Astrocyte (in vitro differentiated cells and primary cell): Measurements from ENCODE around the gene ISCU. TPM values are rescaled to one million over a fixed set of nuclear protein-coding genes. Genes with fewer than 3 reads are reported as not detected.

ENCODE experiments used
- DNase-seq: peaks from one replicate; pipeline ENCODE4 v3.0.0-alpha.2; 2010; ENCODE audit warnings: low read depth
- FAIRE-seq: peaks from 2 replicates; lab custom pipeline; 2011; peaks lifted over from hg19 to GRCh38; lab: Jason Lieb, UNC
- H2AFZ ChIP-seq: 2 replicates; pipeline ENCODE4 v1.6.0; 2012; ENCODE audit warnings: low read depth, low read length, inconsistent platforms
- H3K27ac ChIP-seq: 2 replicates; pipeline ENCODE4 v1.5.1; 2011; ENCODE audit warnings: low read depth, low read length, inconsistent platforms
- H3K27me3 ChIP-seq: 2 replicates; pipeline ENCODE4 v1.6.0; 2011; ENCODE audit warnings: low read length, inconsistent platforms; ENCODE audit not compliant: insufficient read depth
- H3K36me3 ChIP-seq: 2 replicates; pipeline ENCODE4 v1.5.1; 2011; ENCODE audit warnings: low read length, inconsistent platforms; ENCODE audit not compliant: insufficient read depth
- H3K4me1 ChIP-seq: 2 replicates; pipeline ENCODE4 v1.5.1; 2011; ENCODE audit warnings: low read length, inconsistent platforms; ENCODE audit not compliant: insufficient read depth
- H3K4me2 ChIP-seq: 2 replicates; pipeline ENCODE4 v1.6.0; 2012; ENCODE audit warnings: low read length, inconsistent platforms
- H3K4me3 ChIP-seq: 2 replicates; pipeline ENCODE4 v1.5.1; 2011; ENCODE audit warnings: low read depth, mild to moderate bottlenecking, low read length, inconsistent platforms; ENCODE audit not compliant: insufficient read depth
- H3K79me2 ChIP-seq: 2 replicates; pipeline ENCODE4 v1.6.0; 2012; ENCODE audit warnings: mild to moderate bottlenecking, low read length, inconsistent platforms; ENCODE audit not compliant: insufficient read depth
- H3K9ac ChIP-seq: 2 replicates; pipeline ENCODE4 v1.6.0; 2012; ENCODE audit warnings: mild to moderate bottlenecking, low read length, inconsistent platforms
- H3K9me3 ChIP-seq: 2 replicates; pipeline ENCODE4 v1.5.1; 2012; ENCODE audit warnings: low read depth, mild to moderate bottlenecking, low read length, inconsistent platforms; ENCODE audit not compliant: insufficient read depth
- H4K20me1 ChIP-seq: 2 replicates; pipeline ENCODE4 v1.6.0; 2012; ENCODE audit warnings: low read length, inconsistent platforms; ENCODE audit not compliant: insufficient read depth
- H3K27ac Mint-ChIP-seq: one replicate; pipeline ENCODE4 v1.8.0; 2021; ENCODE audit warnings: mild to moderate bottlenecking, mixed read lengths; ENCODE audit not compliant: unreplicated experiment
- H3K27me3 Mint-ChIP-seq: one replicate; pipeline ENCODE4 v1.8.0; 2021; ENCODE audit warnings: low read depth, mixed read lengths; ENCODE audit not compliant: unreplicated experiment
- H3K36me3 Mint-ChIP-seq: one replicate; pipeline ENCODE4 v1.8.0; 2021; ENCODE audit warnings: low read depth, mixed read lengths; ENCODE audit not compliant: unreplicated experiment
- H3K4me1 Mint-ChIP-seq: one replicate; pipeline ENCODE4 v1.8.0; 2021; ENCODE audit warnings: low read depth, mixed read lengths; ENCODE audit not compliant: unreplicated experiment
- H3K4me3 Mint-ChIP-seq: one replicate; pipeline ENCODE4 v1.8.0; 2021; ENCODE audit warnings: mild to moderate bottlenecking, moderate library complexity, mixed read lengths; ENCODE audit not compliant: unreplicated experiment
- H3K9me3 Mint-ChIP-seq: one replicate; pipeline ENCODE4 v1.8.0; 2021; ENCODE audit warnings: mild to moderate bottlenecking, mixed read lengths; ENCODE audit not compliant: unreplicated experiment
- EZH2 ChIP-seq: IDR thresholded peaks from 2 replicates; pipeline ENCODE4 v1.6.1; 2012; ENCODE audit warnings: mild to moderate bottlenecking, low read length, inconsistent platforms; ENCODE audit not compliant: insufficient read depth
- total RNA-seq: library from RNA; stranded (reverse); gene quantifications from 2 replicates; pipeline ENCODE4 v1.2.1, GENCODE V29; 2021
- TF ChIP-seq, protein P1 (sequence below): IDR thresholded peaks from 2 replicates; pipeline ENCODE4 v1.5.1; 2011; ENCODE audit warnings: low read depth, mild to moderate bottlenecking, inconsistent platforms, low read length, moderate library complexity; ENCODE audit not compliant: insufficient read depth

The ISCU gene
- total RNA-seq, 1 donor from 2014 or later = 124 TPM

DNA sequence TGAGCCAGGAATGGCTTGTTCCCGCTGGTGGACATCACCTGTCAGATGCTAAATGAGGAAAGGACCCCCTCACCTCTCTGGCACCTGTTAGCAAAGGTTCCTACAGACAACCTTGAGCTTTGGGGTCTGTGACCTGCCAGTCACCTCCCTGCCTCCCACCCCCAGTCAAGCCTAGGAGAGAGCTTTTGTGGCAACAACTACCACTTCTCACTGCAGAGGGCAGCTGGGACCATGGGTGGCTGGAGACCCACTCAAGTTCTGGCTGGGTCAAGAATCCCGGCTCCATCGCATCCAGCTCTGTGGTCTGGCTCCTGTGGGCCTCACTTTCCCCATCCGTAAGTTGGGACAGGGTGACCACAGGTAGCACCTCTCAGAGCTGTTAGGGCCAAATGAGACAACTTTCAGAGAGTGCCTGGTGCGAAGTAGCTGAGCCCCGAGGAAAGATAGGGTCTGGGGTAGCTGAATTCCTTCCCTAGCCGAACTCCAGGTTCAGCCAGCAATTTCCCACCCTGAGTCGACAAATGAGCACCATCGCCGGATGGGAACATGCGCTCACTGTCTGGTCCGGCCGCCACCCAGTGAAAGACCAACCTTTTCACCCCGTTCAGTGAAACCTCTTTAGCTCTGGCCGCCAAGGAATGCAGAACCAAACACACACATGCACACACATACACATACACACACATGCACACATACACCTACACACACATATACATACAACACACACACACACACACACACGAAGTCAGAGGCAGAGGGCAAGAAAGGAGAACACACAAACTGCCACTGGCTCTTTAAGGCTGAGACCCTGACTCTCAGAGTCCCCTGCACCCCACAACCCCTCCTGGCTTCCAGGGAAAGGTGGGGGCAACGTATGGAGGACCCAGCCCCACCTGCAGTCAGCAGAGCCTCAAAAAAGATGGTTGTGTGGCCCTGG, 33.6 kb downstream of the ISCU start:
- Mint-ChIP-seq H3K27ac (no peak overlapping the region), H3K27me3 (peaks cover 13% of the 10 kb centered on the region), H3K4me1 (no peaks in the 10 kb centered on the region), H3K36me3 (no peaks in the 10 kb centered on the region), H3K9me3 (no peaks in the 10 kb centered on the region), H3K4me3 (no peak overlapping the region)
- FAIRE-seq = no peak
- TF ChIP-seq EZH2 = no peak
- TF ChIP-seq, protein P1, sequence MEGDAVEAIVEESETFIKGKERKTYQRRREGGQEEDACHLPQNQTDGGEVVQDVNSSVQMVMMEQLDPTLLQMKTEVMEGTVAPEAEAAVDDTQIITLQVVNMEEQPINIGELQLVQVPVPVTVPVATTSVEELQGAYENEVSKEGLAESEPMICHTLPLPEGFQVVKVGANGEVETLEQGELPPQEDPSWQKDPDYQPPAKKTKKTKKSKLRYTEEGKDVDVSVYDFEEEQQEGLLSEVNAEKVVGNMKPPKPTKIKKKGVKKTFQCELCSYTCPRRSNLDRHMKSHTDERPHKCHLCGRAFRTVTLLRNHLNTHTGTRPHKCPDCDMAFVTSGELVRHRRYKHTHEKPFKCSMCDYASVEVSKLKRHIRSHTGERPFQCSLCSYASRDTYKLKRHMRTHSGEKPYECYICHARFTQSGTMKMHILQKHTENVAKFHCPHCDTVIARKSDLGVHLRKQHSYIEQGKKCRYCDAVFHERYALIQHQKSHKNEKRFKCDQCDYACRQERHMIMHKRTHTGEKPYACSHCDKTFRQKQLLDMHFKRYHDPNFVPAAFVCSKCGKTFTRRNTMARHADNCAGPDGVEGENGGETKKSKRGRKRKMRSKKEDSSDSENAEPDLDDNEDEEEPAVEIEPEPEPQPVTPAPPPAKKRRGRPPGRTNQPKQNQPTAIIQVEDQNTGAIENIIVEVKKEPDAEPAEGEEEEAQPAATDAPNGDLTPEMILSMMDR = no peak
- H3K9me3 ChIP-seq = no peaks in the 10 kb centered on the region
- peak overlapping the region; percentile 81 for H3K4me2 ChIP-seq
- H4K20me1 ChIP-seq = peaks cover 7% of the 10 kb centered on the region
- H2AFZ ChIP-seq = no peak overlapping the region
- no peaks in the 10 kb centered on the region for H3K27me3 ChIP-seq
- no peaks in the 10 kb centered on the region for H3K4me1 ChIP-seq
- H3K79me2 ChIP-seq = no peaks in the 10 kb centered on the region
- H3K9ac ChIP-seq = no peak overlapping the region
- no peak overlapping the region for H3K27ac ChIP-seq
- H3K4me3 ChIP-seq = no peak overlapping the region
- no peak for DNase-seq
- no peaks in the 10 kb centered on the region for H3K36me3 ChIP-seq

DNA sequence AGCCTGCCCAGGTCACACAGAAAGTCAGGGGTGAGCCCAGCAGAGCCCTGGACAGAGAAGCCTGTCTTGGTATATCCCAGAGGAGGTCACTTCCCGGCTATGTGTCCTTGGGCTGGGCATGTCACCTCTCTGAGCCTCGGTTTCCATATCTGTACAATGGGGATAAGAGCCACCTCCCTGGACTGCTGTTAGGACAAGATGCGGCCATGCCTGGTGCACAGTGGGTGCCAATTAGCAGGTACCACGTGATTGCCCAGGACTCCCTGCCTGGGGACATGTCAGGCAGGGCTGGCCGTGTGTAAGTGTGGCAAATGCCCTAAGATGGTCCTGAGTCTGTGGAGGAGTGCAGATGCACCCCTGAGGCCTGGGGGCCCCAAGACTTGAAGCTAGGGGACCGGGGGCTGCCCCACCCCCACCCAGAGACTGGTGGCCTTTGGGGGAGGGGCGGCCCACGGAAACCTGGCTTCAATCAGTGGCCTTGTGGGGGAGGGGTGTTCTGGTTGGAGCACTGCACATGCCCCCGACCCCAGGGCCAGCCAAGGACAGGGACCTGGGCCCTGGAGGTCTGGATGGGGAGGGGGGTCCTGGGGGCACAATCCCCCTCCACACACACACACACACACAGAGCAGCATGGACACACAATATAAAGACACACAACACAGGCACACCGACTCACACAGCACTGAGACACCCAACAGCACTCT, 34.6 kb downstream of the ISCU start:
- DNase-seq = no peak

More for the DNA sequence above, 34.6 kb downstream of the ISCU start:
- H4K20me1 ChIP-seq = peaks cover 7% of the 10 kb centered on the region
- Mint-ChIP-seq H3K9me3 (no peaks in the 10 kb centered on the region), H3K4me1 (no peaks in the 10 kb centered on the region), H3K27ac (no peak overlapping the region), H3K36me3 (no peaks in the 10 kb centered on the region), H3K4me3 (no peak overlapping the region), H3K27me3 (peaks cover 11% of the 10 kb centered on the region)
- H3K9me3 ChIP-seq = no peaks in the 10 kb centered on the region
- no peaks in the 10 kb centered on the region for H3K79me2 ChIP-seq
- H2AFZ ChIP-seq = no peak overlapping the region
- H3K27me3 ChIP-seq = no peaks in the 10 kb centered on the region
- peak overlapping the region; percentile 43 for H3K9ac ChIP-seq
- peak overlapping the region; percentile 52 for H3K4me3 ChIP-seq
- TF ChIP-seq, protein P1 = no peak
- TF ChIP-seq EZH2 = no peak
- FAIRE-seq = no peak
- H3K4me2 ChIP-seq = peak overlapping the region; percentile 81
- H3K27ac ChIP-seq = no peak overlapping the region
- no peaks in the 10 kb centered on the region for H3K36me3 ChIP-seq
- no peaks in the 10 kb centered on the region for H3K4me1 ChIP-seq
